Measurements from ENCODE around the gene TREM1.
"Not testable (repeated sequence)": the region's sequence is repeated elsewhere in the genome, so short reads cannot be mapped to it uniquely, and the experiment has no call there.

Gene TREM1
- total RNA-seq: 0 to 0.07 reads per million in 2 donors

GRCh38 chr6:41286544-41287346, at the start of gene TREM1:
Gene TREM1, minus strand, starts transcription at chr6:41286682. Its CDS starts 27 bp downstream, at chr6:41286655.
- no peak for DNase-seq

- DNase-seq: no peak
Observed at GRCh38 chr6:41335943-41336342, 49.5 kb upstream of the TREM1 start.

- no peak for DNase-seq
Observed at GRCh38 chr6:41335296-41335695, 48.8 kb upstream of the TREM1 start, which contains the start of gene NCR2. Gene NCR2, plus strand, starts transcription at chr6:41335608. Its CDS starts 269 bp downstream, at chr6:41335877.

- no peak for DNase-seq
Observed at GRCh38 chr6:41334482-41335040, 48.1 kb upstream of the TREM1 start.

- DNase-seq: no peak
Observed at GRCh38 chr6:41332842-41333736, 46.6 kb upstream of the TREM1 start.

GRCh38 chr6:41332241-41332640, 45.8 kb upstream of the TREM1 start:
- DNase-seq: no peak

DNA sequence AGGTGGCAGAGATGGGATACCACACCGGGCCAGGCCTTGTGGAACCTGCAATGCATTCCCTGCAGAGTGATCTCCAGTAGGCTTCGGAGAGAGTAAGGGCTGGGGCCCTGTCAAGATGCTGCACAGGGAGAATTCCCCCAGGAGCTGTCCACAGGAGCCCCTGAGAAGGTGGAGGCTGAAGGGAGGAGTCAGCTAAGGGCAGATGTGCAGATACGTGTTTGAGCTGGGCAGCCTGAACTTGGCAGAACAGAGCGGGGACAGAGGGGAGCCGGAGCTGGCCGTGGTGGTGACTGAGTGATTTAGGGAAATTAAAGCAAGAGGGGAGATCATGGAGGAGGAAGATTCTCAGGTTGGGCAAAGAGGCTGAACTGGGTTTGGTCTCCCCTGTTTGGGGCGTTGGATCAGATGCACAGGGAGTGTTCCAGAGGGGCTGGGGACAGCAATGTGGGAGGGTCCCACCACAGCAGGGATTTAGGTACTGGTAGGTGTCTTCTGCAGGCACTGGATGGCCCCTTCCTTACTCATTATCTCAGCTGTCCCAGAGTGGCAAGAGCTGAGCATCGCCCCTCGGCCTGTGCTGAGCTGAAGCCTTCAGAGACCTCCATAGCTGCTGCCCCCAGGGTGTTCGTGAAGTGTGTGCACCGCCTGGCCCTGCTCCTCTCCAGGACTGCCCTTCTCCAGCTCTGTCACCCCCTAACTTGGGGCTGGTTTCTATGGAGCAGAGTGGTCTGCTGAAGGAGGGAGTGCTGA, 45.1 kb upstream of the TREM1 start:
- no peak for DNase-seq

DNA sequence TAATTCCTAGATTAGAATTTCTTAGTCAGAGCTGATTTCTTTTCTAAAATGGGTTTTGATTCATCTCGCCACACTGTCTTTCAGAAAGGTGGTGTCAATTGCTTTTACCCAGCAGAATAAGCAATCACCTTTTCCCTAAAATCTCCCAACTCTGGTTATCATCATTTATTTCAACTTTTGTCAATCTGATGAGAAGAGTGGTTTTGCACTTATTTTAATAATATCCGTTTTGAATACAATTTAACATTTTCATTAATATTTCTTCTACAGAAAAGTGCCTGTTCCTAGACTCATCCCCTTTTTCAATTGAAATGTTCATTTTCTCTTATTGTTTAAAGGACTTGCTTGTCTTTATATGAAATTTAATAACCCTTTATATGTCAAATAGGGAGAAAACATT, 40.7 kb upstream of the TREM1 start:
- DNase-seq: no peak

- no peak for DNase-seq
Observed at GRCh38 chr6:41326092-41326491, 39.6 kb upstream of the TREM1 start.

GRCh38 chr6:41325446-41326066, 39.1 kb upstream of the TREM1 start:
- DNase-seq: no peak

DNA sequence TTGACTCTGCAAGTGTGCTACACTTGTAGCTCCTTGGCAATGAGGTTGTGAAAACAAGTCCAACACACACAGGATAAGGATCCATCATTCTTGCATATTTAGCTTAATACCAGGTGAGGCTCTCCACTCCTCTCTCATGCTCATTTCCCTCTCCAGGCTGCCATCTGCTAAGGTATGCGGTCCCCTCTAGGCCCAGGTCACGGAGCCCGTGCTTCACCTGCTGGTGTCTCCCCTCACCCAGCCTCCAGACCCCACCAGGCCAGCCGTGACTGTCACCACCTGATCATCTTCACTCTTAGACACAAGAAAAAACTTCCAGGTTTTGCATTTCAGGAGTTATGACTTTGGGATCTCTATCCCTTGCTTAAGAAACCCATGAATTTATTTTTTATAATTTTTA, 34.7 kb upstream of the TREM1 start:
- no peak for DNase-seq

DNA sequence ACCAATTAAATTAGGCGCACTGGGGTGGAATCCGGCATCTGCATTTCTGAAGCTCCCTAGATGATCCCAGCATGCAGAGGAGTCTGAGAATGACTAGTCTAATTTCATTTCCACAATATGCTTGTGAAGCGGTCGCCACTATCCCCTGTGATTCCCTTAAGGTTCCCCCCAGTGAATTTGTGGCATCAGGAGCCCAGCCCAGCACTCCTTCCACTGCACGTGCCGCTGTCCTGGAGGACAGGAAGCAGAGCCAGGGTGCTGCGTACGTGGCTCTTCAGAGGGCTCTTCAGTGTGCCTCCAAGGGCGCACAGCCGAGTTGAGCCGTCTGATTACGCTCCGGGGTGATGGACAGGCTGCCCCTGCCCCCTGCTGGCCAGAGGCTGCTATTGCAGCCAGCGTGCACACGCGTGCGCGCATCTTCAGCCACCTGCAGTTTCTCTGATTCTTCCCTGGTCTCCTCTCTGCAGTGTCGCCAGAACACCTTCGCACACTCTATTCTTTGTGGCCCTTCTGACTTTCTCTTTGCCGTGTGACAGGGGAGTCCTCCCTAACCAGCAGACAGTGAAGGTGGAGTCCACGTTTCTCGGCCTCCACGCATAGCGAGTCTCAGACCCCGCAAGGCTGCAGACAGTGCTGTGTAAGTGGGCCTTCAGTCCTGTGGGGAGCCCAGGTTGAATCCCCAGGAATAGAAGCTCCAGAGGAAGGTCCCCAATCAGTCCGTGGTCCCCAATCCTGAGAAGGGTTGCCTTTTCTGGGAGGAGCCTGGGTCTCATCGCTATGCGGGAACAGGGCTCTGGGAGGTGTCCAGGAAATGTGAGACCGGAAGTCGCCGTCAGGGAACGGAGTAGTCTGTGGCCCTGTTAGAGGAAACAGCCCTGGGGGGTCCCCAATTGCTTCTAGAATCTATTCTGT, 32.4 kb upstream of the TREM1 start:
- peak; percentile 54 to 85 (median 65) for DNase-seq

DNA sequence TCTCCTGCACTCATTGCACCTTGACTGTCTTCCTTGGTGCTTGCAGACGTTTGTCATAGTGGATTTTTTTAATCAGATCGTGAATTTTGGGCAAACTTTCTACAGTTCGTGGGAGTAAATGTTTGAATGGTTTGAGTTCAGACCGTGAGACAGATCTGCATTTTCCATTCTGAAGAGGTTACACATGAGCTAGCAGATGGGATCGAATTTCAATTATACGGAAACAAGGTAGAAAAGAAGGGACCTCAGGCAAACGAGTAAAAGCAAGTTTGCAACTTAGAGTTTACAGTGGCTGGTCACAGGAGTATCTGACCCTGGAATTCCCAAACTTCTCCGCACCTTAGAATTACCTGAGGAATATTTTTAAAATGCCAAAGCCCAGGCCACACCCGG, 31.8 kb upstream of the TREM1 start:
- DNase-seq: no peak

DNA sequence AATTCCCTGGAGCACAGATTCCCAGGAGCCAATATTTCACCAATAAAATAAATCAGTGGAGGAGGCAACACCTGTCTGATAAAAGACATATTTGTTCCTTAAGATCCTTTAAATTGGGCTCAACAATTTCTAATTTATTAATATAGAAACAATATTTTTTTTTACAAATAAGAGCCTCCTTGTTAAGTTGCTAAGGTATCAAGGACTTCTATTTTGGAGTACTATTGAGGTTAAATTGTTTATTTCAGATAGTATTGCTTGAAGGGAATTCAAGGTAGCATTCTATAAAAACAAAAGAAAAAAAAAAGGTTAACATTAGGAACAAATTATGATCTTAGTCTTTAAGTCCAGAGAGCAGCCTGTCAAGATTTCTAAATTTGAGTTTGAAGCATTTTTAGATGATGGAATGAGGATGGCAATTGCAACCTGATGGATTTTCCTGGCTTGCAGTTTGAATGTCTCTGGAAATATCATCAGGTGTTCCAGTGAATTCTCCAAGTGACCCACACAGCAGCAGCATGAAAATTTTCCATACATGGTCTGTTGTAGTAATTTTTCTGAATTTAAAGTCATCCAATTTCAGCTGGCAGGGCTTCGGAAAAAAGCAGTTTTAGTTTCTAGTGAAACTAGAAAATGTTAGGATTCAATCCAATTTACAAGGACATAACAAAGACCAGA, 29.6 kb upstream of the TREM1 start:
- no peak for DNase-seq

- DNase-seq: no peak
Observed at GRCh38 chr6:41315203-41315602, 28.7 kb upstream of the TREM1 start.

DNA sequence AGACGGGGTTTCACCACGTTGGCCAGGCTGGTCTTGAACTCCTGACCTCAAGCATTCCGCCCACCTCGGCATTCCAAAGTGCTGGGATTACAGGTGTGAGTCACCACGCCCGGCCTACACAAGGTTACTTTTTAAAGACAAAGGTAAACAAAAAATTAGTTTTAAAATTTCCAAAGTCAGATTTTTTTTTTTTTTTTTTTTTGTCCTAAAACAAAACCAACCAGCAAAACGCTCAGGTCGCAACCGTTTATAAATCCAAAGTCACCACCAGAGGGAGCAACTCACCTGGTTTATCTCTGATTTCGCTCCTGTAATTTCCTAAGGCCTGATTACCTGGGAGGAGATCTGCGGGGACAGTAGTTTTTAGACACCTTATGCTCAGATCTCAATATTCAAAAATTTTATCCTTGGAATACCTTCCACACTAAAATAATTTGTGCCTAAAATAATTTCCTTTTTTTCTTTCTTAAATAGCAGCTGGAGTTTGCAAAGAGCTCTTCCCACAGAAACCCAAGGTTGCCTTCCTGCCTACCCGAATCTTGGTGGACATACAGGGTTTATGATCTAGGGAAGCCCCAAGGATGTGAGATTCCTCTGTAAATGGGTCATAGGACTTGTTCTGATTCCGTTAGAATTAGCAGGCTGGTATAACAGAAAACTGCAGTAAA, 19.8 kb upstream of the TREM1 start:
- peak in 2 of 5 experiments; percentile 32 to 42 for DNase-seq

GRCh38 chr6:41302638-41303037, 16.2 kb upstream of the TREM1 start:
- no peak for DNase-seq

DNA sequence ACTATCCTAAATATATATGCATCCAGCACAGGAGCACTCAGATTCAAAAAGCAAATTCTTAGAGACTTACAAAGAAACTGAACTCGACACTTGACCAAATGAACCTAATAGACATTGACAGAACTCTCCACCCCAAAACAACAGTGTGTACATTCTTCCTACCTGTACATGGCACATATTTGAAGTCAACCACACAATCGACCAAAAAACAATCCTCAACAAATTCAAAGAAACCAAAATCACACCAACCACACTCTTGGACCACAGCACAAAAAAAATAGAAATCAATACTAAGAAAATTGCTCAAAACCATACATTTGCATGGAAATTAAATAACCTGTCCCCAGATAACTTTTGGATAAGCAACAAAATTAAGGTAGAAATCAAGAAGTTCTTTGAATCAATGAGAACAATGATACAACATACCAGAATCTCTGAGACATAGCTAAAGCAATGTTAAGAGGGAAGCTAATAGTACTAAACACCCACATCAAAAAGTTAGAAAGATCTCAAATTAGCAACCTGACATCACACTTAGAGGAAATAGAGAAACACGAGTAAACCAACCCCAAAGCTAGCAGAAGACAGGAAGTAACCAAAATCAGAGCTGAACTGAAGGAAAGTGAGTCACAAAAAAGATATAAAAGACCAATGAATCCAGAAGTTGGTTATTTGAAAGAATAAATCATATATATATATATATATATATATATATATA, 12.5 kb upstream of the TREM1 start:
- peak in 2 of 5 experiments; percentile 42 to 44 for DNase-seq

GRCh38 chr6:41297248-41297647, 10.8 kb upstream of the TREM1 start:
- DNase-seq: not testable (repeated sequence)

Measured in T-helper 2 cell (primary cell).